Measurements from ENCODE around the gene PDSS2.

DNA sequence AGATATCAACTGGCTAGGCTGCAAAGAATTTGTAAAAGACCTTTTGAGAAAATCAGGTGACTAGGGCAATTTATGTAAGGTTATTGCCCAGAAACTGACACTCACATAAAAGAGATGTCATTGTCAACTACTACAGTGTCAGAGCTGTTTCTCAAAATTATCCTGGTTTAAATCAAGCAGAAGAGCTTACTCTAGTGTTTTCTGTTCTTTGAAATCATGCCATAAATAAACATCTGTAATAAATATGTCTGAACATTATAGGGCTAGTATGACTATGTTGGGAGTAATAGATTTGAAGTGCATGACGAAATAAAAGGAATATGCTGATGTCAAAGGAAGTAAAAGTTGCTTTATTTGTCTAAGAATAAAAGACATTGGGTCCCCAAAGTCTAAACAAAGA, 11.0 kb upstream of the PDSS2 start:
- TF ChIP-seq, protein P1, sequence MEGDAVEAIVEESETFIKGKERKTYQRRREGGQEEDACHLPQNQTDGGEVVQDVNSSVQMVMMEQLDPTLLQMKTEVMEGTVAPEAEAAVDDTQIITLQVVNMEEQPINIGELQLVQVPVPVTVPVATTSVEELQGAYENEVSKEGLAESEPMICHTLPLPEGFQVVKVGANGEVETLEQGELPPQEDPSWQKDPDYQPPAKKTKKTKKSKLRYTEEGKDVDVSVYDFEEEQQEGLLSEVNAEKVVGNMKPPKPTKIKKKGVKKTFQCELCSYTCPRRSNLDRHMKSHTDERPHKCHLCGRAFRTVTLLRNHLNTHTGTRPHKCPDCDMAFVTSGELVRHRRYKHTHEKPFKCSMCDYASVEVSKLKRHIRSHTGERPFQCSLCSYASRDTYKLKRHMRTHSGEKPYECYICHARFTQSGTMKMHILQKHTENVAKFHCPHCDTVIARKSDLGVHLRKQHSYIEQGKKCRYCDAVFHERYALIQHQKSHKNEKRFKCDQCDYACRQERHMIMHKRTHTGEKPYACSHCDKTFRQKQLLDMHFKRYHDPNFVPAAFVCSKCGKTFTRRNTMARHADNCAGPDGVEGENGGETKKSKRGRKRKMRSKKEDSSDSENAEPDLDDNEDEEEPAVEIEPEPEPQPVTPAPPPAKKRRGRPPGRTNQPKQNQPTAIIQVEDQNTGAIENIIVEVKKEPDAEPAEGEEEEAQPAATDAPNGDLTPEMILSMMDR (conservative IDR thresholded peaks at IDR 0.05; ENCODE audit: low read depth, low read length) = no peak
- TF ChIP-seq POLR2A (IDR thresholded peaks at IDR 0.05; ENCODE audit: low read depth, low read length) (no peak), USF2 (IDR thresholded peaks at IDR 0.05; ENCODE audit: low read depth, low read length) (no peak), MAFK (IDR thresholded peaks at IDR 0.05; ENCODE audit: low read depth, low read length) (no peak)

All from IMR-90 (cell line).